Measurements from ENCODE around the gene FBN3. TPM values are rescaled to one million over a fixed set of nuclear protein-coding genes. Genes with fewer than 3 reads are reported as not detected.
"Not testable (repeated sequence)": the region's sequence is repeated elsewhere in the genome, so short reads cannot be mapped to it uniquely, and the experiment has no call there.

The FBN3 gene
- total RNA-seq, 1 donor from 2014 or later = not detected

- Histone ChIP-seq H3K4me3 (no peak overlapping the region), H3K27me3 (no peaks in the 10 kb centered on the region), H3K4me1 (no peaks in the 10 kb centered on the region), H3K9me3 (no peaks in the 10 kb centered on the region), H3K27ac (no peak overlapping the region), H3K36me3 (no peaks in the 10 kb centered on the region)
- no peak for TF ChIP-seq CTCF (IDR thresholded peaks at IDR 0.05)
- DNase-seq (ENCODE audit: low spot score in 2 of 2) = no peak
- intact Hi-C loops (cut with DNase I) = no loop called here
Observed at GRCh38 chr19:8107301-8107903, 42.0 kb downstream of the FBN3 start.

GRCh38 chr19:8105471-8105870 lies 43.9 kb downstream of the FBN3 start:
- DNase-seq (ENCODE audit: low spot score in 2 of 2) = no peak
- Histone ChIP-seq H3K27me3 (no peaks in the 10 kb centered on the region), H3K4me1 (no peaks in the 10 kb centered on the region), H3K27ac (no peak overlapping the region), H3K36me3 (no peaks in the 10 kb centered on the region), H3K4me3 (no peak overlapping the region), H3K9me3 (no peaks in the 10 kb centered on the region)
- no peak for TF ChIP-seq CTCF (IDR thresholded peaks at IDR 0.05)
- intact Hi-C loops (cut with DNase I) = no loop called here

GRCh38 chr19:8101910-8102309 lies 47.5 kb downstream of the FBN3 start:
- DNase-seq (ENCODE audit: low spot score in 2 of 2); H3K4me3 ChIP-seq; intact Hi-C loops (cut with DNase I); H3K36me3 ChIP-seq; H3K4me1 ChIP-seq; H3K9me3 ChIP-seq; H3K27me3 ChIP-seq; H3K27ac ChIP-seq: not testable (repeated sequence)

GRCh38 chr19:8101311-8101710 lies 48.1 kb downstream of the FBN3 start:
- no peak for TF ChIP-seq CTCF (IDR thresholded peaks at IDR 0.05)
- intact Hi-C loops (cut with DNase I) = no loop called here

GRCh38 chr19:8097681-8098567 lies 51.5 kb downstream of the FBN3 start:
- no peak for DNase-seq (ENCODE audit: low spot score in 2 of 2)
- Histone ChIP-seq H3K27me3 (no peaks in the 10 kb centered on the region), H3K9me3 (peaks cover 24 to 31% of the 10 kb centered on the region in 2 donors), H3K36me3 (no peaks in the 10 kb centered on the region), H3K4me3 (no peak overlapping the region), H3K4me1 (no peaks in the 10 kb centered on the region), H3K27ac (no peak overlapping the region)
- intact Hi-C loops (cut with DNase I) = no loop called here
- no peak for TF ChIP-seq CTCF (IDR thresholded peaks at IDR 0.05)

More at GRCh38 chr19:8101311-8101710, 48.1 kb downstream of the FBN3 start:
- Histone ChIP-seq H3K4me3 (no peak overlapping the region), H3K27me3 (no peaks in the 10 kb centered on the region), H3K27ac (no peak overlapping the region), H3K9me3 (peaks cover 4 to 5% of the 10 kb centered on the region in 2 donors), H3K36me3 (no peaks in the 10 kb centered on the region), H3K4me1 (no peaks in the 10 kb centered on the region)
- no peak for DNase-seq (ENCODE audit: low spot score in 2 of 2)

GRCh38 chr19:8097198-8097597 lies 52.2 kb downstream of the FBN3 start:
- Histone ChIP-seq H3K4me1 (no peaks in the 10 kb centered on the region), H3K27me3 (no peaks in the 10 kb centered on the region), H3K9me3 (peaks cover 24 to 31% of the 10 kb centered on the region in 2 donors), H3K4me3 (no peak overlapping the region), H3K36me3 (no peaks in the 10 kb centered on the region), H3K27ac (no peak overlapping the region)
- no peak for TF ChIP-seq CTCF (IDR thresholded peaks at IDR 0.05)
- intact Hi-C loops (cut with DNase I) = no loop called here
- no peak for DNase-seq (ENCODE audit: low spot score in 2 of 2)
